NCI-H748 treated with DMSO at 0.1 percent for 48 hours (cell line): ENCODE measurements around the gene REV3L.
"Not testable (repeated sequence)": the region's sequence is repeated elsewhere in the genome, so short reads cannot be mapped to it uniquely, and the experiment has no call there.

ENCODE experiments used
- DNase-seq: peaks from one replicate; lab custom pipeline; 2025; lab: John Stamatoyannopoulos, UW

Gene REV3L

DNA sequence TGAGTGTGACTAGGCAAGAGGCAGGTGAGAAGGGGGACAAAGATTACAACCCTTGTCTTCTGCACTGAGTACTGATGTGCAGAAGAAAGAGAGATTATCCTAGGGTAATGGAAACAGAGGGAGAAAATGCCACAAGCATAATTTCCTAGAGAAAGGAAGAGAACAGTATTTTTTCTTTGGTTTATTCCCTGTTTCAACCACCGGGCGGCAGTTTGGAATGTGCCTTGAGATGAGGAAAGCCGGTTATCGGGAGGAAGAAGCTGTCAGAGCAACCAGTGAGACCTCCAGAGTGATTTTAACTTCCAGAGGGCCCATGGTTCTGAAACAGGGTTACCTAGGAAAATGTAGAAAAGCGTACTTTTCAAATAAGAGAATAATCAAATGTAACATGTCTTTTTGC lies 121.4 kb downstream of the REV3L start:
- DNase-seq, result no peak

DNA sequence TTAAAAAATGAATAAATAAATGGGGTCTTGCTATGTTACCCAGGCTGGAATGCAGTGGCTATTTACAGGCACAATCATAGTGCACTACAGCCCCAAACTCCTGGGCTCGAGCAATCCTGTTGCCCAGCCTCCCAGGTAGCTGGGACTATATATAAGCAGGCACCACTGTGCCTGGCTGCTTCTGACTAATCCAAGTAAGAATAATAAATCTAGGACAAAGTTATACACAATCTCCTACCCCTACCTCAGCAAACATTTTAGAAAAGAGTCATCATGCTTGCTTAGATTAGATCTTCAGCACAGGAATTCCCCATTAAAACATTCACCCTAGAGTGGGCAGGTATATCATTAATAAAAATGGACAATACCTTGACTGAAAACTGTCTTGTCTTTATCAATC lies 124.6 kb downstream of the REV3L start:
- no peak for DNase-seq

DNA sequence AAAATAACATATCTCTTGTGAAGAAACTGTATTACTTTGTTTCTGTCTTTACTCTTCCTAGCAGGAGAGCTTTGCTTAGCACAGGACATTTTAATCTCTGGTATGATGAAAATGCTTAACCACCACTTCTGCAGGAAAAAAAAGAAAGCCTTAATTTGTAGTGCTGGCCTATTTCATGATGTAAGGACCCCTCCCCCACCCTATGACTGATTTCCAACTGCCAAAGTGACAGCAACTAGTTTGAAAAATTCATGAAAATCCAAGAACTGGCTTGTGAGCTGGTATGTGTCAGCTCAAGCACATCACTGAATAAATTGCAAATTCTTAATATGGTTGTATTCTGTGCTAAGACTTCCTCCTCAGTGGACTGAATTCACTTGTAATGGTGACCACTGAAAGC lies 125.3 kb downstream of the REV3L start:
- no peak for DNase-seq

DNA sequence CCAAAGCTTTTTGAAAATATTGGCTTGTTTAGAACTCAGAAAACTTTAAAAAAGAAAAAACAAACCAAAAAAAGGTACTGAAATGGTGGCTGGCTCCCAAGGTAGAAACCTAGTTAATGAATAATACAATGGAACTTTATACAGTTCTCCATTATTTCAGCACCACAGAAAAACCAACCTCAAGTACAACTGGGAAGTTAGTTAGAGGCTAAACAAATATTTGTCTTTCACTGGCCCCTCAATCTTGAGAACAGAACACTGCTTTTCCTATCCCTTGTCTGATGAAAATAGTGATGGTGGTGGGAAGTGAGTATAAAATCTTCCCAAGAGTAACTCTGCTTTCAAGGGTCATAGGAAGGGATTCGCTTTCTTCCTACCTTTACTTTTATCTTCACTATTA lies 126.5 kb downstream of the REV3L start:
- DNase-seq, result no peak

DNA sequence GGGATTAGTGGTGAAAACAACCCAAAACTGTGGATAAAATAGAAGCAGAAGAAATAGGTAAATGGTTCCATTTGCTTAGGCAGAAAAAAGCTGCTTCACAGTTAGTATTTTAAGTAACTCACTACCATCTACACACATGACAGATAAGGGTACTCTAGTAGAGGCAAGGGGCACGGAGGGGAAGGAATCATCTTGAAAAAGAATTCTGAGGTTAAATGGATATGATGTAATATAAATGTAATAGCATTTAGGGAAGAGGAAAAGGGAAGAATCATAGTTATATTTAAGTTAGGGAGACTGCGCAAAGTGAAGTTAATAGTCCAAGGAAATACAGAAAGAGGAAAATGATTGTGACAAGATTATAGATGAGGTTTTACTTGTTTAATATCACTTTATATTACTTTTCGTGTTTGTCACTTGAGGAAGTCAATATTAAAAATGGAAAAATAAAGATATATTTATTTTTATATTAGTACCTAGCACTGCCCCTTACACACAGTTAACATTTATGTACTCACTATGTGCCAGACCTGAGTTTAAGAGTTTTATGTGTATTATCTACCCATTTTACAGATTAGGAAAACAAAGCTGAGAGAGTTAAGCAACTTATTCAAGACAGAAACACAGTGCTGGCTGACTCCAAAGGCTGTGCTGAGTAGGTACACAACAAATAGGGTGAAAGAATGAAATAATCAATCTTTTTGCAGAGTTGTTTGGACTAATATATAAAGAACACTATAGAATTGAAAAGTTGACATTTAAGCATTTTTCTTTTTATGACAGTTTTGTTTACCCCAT lies 128.1 kb downstream of the REV3L start:
- no peak for DNase-seq

DNA sequence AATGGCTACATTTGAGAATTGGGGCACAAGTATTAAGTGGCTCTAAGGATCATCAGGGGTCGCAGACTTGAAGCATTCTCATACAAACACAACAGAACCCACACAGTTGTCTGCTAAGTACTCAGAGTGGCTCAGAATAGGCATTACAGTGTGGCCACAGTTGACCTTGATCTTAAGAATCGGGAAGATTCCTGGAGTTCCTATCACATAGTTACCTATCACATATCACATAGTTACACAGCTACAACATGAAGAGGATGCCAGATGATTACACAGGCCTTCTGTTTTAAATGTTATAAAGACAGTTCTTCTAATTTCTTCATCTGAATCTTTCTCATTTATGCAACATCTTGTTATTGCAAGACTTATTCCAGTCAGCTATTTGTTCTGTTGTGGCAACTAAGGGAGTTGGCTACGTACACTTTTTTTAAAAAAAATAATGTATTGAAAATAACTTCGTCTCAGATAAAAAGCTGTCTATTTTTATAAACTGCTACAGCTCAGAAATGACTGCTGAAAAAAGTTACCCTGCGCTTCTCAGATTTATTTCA lies 129.0 kb downstream of the REV3L start:
- DNase-seq, result no peak

DNA sequence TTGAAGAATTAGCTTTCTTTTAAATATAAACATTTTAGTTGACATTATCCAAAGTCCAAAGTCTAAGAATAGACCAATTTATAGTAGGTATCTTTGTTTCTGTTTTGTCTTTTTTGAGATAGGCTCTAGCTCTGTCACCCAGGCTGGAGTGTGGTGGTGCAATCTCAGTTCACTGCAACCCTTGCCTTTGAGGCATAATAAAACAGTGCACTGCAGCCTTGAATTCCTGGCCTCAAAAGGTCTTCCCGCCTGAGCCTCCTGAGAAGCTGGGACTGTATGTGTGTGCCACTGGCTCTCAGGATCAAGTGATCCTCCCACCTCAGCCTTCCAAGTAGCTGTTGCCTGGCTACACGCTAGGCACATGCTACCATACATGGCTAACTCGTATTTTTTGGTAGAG lies 135.4 kb downstream of the REV3L start:
- DNase-seq, result no peak

DNA sequence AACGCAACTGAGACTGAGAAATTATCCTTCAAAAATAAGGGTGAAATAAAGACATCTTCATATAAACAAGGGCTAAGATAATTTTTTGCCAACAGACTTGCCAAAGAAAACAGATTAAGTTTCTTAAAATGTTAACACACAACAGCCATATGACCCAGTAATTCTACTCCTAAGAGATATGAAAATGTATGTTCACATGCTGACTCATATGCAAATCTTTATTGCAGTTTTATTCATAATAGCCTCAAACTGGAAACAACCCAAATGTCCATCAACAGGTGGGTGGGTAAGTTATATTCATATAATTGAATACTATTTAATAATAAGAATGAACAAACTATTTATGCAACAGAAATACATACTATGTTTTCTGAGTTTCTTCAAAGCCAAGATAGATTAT lies 140.1 kb downstream of the REV3L start:
- no peak for DNase-seq

DNA sequence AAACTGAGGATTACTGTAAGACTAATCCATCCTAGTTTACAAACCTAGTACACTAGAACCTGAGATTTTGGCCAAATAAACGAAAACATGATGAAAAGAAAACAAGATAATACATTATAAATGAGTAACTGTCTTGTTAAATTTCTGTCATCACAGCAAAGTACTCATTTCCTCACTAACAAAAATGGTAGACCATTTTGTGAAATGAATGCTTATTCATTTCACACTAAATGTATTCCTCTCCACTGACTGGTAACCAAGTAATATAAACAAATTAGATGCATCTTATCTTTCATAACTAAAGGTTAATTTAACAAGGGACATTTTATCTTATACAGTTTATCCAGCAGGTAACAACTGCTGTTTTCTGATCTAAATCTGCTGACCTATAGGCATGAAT lies 143.7 kb downstream of the REV3L start:
- DNase-seq, result no peak

DNA sequence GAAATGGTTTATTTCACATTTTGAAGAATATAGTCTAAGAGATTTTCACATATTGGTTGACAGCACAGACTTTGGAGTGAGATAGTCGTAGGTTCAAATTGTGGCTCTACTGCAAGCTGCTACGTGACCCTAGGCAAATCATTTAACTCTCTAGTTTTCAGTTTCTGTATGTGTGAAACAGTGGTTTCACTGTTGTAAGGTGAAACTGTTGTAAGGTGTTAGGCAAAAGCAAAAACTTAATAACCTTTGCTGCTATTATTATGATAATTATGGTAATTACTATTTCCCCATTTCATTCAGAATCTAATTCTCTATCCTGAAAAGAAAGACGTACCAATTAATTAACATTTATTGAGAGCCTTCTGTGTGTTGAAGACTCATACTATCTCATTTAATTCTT lies 144.2 kb downstream of the REV3L start:
- no peak for DNase-seq

DNA sequence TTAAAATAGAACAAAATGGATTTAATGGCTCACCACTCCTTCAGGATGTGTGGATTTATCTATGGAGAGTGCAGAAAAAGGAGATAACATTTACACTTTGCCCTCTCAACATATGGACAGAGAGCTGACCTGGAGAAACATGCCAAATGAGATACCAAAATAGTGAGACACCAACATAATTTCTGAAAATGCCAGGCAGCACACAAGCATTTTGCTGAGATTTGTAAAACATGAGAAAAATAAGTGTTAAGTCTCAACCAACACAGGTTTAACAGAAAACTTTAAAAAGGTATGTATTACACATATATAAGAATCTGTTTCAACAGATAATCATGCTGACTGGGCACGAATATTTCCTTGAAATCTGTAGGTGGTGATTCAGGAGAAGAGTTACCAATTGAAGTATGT lies 145.2 kb downstream of the REV3L start:
- DNase-seq, result no peak

DNA sequence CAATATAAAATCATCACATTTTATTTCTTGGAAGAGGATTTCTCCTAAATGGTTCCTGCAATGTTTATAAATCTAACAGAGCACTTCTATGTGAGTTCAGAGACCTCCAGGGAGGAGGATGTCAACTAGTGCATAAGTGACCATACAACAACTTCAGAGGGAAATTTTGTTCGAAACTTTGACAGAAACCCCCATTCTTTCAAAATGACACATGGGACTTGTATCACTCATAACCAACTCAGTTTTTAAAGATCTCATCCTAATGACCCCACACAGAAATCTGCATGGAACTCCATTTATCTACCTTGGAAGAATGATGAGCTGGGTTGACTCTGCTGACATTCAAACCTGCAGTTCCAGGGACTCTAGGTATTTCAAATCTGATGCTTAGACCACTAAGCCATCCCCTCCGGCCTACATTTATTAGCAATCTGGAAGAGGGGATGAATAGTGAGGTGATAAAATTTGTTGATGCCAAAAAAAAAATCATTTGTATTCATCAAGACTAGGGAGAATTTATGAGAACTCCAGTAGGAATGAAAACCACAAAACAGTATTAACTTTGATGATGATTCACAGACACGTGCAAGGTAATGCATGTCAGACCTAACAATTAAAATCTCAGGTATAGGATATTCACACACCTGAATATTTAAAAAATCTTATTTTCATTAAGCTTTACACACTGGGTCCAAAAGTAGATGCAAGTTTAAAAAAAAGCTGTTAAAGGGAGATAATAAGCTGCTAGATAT lies 153.0 kb downstream of the REV3L start:
- no peak for DNase-seq

DNA sequence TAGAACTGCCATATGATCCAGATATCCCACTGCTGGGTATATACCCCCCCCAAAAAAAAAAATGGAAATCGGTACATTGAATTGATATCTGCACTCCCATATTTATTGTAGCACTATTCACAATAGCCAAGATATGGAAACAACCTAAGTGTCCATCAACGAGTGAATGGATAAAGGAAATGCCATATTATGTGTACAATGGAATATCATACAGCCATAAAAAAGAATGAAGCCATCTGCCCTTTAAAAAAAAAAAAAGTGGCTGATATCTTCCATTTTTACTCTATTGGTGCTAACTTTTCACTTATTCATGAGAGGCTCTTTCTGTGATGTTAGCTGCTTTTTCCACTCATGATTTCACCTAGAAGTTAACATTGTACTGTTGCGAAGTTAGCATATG lies 156.5 kb downstream of the REV3L start:
- no peak for DNase-seq

DNA sequence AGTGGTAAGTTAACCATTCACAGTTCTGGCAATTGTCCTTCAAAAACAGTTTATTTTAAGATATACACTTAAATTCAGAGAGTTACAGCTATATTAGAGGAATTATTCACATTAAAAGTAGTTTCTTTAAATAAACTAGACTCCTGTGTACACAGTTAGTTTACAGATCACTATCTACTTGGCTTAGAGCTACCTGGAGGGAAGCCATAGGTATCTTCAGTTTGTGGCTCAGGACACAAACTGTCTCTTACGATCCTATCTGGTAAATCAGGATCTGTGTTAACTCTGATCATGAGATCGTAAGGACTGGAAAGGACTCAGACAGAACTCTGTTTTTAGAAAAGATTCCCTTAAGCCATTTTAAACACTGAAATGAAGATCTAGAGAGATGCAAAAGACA lies 160.9 kb downstream of the REV3L start:
- DNase-seq, result no peak

DNA sequence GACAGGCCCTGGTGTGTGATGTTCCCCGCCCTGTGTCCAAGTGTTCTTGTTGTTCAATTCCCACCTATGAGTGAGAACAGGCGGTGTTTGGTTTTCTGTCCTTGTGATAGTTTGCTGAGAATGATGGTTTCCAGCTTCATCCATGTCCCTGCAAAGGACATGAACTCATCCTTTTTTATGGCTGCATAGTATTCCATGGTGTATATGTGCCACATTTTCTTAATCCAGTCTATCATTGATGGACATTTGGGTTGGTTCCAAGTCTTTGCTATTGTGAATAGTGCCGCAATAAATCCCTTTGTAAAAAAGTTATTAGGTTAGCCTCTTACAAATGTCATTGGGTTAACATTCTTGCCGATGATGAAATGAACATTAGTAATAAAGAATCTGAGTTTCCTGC lies 175.1 kb downstream of the REV3L start:
- not testable (repeated sequence) for DNase-seq

DNA sequence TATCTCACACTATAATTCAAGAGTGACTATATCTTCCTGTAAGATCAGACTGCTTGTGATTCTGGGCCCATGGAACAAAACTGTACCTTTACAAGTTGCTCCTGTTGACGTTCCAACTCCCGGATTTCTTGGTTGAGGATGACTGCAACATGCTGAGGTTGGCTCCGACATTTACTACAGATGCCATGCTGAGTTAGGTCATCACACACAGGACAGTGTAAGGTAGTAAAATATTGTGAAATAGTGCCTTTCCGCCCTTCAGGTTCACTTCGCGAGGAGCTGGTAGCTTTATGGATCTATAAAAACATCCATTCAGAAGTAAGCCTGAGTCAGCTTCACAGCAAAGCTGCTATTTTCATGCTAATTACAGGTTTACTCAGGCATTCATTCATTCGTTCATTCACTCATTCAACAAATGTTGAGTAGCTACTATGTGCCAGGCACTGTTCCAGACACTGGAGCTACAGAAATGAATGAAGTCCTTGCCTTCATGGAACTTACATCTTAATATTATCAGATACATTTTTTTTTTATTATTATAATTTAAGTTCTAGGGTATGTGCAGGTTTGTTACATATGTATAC lies 175.7 kb downstream of the REV3L start:
- no peak for DNase-seq

DNA sequence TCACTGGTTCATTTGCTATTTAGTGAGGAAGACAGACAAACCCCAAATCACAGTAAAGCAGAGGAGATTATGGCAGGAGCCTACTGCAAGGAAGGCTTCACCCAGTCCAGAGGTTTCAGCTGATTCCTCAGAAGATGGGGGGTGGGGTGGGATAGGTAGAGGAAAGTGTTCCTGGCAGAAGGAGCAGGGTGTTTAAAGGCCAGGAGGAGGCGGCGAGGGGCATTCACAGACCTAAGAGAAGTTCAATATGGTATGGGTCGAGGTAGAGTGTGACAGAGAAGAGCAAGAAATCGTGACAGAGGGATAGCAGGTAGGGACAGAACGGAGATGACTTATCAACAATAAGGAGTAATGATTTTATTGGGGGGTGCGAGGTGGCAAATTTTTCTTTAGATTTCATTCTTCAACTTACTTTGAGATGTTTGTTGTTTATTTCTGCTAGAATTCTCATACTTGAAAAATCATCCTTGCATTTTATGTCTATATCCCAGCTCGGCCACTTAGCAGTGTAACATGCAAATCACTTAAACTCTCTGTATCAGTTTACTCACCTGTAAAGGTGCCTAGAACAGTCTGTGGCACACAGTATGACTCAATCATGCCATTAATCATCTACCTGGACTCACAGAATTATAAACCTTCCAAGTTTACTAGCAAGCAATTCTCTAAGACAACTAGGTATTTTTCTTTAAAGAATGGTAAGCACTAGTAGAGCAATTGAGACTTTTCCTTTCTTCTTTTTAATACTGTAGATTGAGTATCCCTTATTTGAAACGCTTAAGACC lies 176.7 kb downstream of the REV3L start:
- no peak for DNase-seq

DNA sequence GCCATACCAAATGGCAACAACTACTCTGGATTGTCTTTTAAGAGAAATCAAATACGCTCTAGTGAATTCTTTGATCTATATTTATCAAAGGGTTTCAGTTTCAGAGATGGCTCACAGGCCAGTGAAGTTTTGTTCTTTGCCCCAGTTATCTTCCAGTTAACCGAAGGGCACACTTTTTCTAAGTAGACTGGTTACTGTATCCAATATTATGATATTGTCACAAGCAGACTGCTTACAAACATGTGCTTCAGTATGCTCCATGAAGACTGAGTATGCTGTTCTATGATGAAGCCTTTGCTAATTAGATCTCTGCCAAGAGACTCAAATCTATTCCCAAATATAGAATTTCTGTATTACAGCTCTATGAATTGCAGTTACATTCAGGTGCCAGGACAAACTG lies 181.1 kb downstream of the REV3L start:
- no peak for DNase-seq

DNA sequence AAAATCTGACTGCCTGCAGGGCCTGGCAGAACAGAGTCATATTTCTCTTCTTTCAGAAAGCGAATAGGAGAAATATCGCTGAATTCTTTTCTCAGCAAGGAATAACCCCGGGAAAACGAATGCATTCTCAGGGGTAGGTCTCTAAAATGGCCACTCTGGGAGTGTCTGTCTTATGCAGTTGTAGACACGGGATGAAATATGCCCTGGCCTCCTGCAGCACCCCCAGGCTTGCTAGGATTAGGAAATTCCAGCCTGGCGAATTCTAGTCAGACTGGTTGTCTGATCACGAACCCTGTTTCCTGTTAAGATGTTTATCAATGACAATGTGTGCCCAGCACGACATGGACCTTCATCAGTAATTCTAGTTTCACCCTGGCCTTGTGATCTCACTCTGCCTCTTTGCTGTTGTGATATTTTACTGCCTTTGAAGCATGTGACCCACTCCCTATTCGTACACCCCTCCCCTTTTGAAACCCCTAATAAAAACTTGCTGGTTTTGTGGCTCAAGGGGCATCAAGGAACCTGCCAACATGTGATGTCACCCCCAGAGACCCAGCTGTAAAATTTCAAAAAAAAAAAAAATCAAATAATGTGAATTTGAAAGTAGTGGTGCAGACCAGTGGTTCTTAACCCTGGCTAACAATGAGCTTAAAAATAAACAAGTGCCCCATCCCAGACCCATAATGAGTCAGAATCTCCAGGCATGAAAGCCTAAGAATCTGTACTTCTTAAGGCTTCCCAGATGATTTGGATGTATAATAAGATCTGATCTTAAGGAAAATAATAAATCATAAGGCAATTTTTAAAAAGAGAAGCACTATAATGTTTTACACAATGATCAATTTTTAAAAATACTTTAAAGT lies 181.8 kb downstream of the REV3L start:
- DNase-seq, result not testable (repeated sequence)

DNA sequence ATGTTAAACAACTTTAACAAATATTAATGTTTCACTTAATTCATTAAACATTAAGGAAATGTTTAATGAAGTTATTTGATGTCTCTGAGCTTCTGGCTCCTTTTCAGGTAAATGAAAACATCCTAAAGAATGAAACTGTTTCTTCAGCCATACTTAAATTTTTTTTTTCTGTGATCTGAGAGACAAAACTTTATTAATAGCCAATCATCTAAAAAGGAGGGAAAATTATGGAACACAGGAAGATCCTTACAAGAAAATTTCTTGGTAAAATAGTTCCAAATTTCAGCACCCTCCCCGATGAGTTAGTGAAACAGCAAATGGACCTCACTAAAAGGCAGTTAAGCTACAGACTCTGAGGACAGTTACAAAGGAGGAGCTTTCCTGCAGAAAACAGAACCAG lies 185.2 kb downstream of the REV3L start:
- no peak for DNase-seq

DNA sequence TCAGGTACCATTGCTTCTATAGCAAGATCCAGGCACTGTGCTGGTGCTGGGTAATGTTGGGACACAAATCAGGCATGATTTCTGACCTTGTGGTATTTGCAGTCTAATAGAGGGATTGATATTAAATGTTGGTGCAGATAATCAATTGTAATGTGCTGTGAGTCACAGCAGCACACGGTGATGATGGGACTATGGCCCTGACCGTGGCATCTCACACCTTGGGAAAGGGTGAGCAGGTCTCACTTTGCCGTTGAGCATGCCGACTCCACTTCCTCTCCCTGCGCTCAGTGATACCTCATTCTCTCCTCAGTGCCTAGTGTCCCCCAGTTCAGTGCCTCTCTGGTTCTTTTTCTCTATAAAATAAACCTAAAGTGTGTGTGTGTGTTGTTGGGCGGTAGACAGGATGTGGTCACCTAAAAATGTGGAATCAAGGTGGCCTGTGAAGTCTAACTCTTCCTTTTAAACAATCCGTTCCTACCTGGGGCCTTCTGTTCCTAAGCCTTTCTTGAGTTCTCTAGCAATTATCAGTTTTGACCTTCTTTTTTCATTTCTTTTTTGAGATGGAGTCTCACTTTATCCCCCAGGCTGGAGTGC lies 188.5 kb downstream of the REV3L start:
- DNase-seq, result no peak
